GM10266 (cell line): ENCODE results near the gene HSD17B8.
A peak's percentile ranks its signal among the peaks of the same experiment; 100 is the strongest.

Experiments used
- DNase-seq: peaks from one replicate; pipeline ENCODE4 v3.0.0; 2012; ENCODE audit errors: extremely low spot score
- CTCF ChIP-seq: IDR thresholded peaks from 2 replicates; pipeline ENCODE4 v1.5.1; 2012; ENCODE audit warnings: mild to moderate bottlenecking, low read depth; ENCODE audit not compliant: control insufficient read depth, insufficient read depth; ENCODE audit errors: missing control alignments

The HSD17B8 gene

GRCh38 chr6:33204415-33205190 lies at the start of gene HSD17B8:
Gene HSD17B8, plus strand, starts transcription at chr6:33204655. Its CDS starts 14 bp downstream, at chr6:33204669.
- no peak for TF ChIP-seq CTCF
- peak; percentile 96 for DNase-seq

DNA sequence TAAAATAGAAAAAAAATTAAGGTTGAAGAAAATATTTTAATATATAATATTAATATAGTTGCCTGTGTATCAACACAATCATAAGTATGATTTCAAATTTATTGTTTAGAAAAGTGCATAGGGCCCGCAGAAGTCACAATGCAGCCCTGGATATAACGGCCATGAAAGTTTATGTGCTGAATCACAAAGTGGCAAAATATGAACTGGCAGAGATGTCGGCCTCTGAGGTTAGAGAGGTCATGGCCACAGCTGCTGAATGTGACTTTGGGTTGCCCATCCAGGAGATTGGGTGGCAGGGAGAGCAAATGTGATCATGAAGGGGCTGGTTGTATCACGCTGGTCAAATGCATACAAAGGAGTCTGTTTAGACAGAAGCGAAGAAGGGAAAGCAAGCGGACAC lies 47.9 kb upstream of the HSD17B8 start:
- no peak for DNase-seq
- no peak for TF ChIP-seq CTCF

GRCh38 chr6:33156964-33157363 lies 47.5 kb upstream of the HSD17B8 start:
- DNase-seq: no peak
- TF ChIP-seq CTCF: no peak

DNA sequence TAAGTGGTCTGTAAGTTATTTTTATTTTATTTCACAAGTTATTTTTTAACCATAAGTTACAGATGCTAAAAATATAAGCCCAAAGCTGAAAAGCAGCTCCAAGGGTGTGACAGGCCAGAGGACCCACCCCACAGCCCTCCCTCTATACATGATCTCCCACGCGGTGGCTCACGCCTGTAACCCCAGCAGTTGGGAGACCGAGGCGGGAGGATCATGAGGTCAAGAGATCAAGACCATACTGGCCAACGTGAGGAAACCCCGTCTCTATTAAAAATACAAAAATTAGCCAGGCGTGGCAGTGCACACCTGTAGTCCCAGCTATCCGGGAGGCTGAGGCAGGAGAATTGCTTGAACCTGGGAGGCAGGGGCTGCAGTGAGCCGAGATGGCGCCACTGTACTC lies 44.4 kb upstream of the HSD17B8 start:
- no peak for DNase-seq
- TF ChIP-seq CTCF: no peak

DNA sequence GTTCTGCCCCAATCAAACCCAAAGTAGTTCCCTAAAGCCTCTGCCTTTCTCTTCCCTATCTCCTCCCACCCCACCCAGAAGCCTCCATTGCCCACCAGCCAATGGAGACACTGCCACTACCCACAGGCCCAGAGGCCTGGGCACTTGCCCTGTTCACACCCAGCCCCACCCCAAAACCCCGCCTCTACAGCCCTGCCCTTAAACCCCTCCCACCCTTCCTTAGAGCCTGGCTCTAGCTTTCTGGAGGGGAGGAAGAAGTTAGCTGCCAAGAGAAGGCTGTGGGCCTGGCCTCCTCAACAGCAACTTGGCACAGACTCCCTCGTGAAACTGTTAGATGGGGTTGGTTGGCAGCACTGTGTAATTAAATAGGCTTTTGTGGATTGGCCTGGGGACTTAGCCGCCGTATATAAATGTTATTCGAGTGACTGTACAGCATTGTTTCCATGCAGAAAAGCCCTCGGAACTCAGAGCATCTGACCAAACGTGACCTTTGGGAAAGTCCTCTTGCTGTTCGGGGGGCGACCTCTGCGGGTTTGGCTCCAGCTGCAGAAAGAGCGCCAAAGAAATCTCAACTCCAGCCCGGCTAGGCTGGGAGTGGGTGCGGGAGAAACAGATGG lies 43.6 kb upstream of the HSD17B8 start:
- TF ChIP-seq CTCF: peak; percentile 18
- no peak for DNase-seq

- DNase-seq: peak; percentile 84
- TF ChIP-seq CTCF: peak; percentile 93
These were observed 42.8 kb upstream of the HSD17B8 start for GRCh38 chr6:33161354-33162331.
